Medulla oblongata (tissue), 1 donor: ENCODE data around the gene GNB1L.

ENCODE experiments used
- DNase-seq: peaks from one replicate; pipeline ENCODE4 v3.0.0-alpha.2; 2015; ENCODE audit errors: extremely low spot score

GNB1L gene

DNA sequence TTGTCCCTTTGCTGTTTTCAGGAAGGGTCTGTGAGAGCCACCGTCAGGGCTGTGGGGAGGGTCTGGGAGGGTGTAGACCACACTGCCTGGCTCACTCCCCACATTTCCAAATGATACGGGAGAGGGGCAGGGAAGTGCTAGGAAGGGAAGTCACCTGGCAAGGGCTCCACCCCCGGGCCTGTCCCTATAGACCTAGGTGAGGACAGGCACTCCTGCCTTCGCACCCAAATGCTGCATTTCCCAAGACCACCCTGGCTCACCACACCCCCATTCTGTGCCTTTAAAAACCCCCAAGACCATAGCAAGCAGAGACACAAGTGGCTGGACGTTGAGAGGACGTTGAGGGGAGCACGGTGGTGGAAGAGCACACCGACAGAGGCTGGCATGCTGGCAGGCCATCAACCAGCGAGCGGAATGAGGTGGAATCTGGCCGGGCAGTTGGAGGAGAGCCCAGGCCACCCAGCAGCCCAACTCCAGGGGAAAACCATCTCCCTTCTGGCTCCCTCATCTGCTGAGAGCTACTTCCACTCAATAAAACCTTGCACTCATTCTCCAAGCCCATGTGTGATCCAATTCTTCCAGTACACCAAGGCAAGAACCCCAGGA is 45.7 kb downstream of the GNB1L start:
- peak; percentile 24 for DNase-seq

GRCh38 chr22:19807914-19808872 is 46.5 kb downstream of the GNB1L start:
- DNase-seq = no peak

GRCh38 chr22:19807161-19807913 is 47.3 kb downstream of the GNB1L start:
- DNase-seq = no peak

DNA sequence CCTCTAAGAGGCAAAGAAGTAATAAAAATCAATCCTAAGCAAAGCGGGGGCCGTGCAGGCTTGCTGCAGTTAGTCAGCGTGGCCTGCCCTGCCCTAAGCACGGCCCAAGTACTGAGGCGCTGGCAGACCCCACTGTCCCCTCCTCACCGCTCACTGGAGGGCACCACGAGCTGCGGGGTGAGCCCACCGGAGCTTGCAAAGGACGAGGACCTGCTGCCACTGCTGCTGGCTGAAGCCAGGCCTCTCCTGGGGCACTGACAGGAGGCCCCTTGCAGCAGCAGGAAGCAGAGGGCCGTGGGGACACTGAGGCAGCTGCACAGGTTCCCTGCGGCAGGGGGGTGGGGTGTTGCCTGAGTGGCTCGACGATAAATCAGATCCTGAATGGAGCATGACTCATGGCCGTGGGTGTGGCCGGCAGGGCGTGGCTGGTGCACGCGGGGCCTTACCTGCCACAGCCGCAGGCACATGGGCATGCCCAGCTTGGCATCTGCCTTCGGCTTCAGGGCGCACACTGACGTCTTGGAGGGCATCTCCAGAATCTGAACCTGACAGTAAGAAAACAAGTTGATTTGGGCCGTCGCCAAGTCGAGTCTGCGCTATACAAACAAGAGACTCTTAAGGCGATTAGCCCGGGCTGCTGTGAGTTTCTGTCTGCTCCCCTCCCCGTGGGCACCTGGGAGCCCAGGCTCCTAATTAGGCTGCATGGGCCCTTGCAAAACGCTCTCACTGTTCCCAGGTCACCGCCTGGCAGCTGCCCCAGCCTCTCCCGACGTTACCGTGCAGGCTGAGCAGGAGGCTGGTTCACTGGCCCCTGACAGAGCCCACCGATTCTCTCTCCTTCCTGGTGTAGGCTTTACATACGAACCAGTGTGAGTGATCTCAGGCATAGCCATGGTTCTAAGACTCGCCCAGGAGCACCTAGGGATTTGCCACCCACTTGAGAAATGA is 48.2 kb downstream of the GNB1L start:
- no peak for DNase-seq

DNA sequence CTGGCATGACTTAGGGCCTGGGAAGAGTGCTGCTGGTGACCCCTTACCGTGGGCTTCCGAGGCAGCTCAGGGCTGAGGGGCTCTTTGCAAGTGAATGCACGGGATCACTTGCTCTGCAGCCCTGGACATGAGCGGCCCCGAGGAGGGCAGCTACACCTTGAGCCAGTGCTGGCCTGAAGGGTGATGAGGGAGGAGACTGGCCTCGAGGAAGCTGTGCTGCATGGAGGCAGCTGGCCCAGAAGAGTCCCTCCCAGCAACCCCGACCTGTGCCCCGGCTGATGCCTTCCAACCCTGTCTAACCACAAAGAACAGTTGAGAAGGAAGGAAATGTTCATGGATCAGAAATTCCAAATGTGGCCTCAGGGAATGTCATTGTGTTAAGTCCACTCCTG is 48.9 kb downstream of the GNB1L start:
- no peak for DNase-seq

GRCh38 chr22:19803736-19804267 is 50.9 kb downstream of the GNB1L start:
- no peak for DNase-seq

GRCh38 chr22:19802894-19803735 is 51.6 kb downstream of the GNB1L start:
- DNase-seq = no peak

DNA sequence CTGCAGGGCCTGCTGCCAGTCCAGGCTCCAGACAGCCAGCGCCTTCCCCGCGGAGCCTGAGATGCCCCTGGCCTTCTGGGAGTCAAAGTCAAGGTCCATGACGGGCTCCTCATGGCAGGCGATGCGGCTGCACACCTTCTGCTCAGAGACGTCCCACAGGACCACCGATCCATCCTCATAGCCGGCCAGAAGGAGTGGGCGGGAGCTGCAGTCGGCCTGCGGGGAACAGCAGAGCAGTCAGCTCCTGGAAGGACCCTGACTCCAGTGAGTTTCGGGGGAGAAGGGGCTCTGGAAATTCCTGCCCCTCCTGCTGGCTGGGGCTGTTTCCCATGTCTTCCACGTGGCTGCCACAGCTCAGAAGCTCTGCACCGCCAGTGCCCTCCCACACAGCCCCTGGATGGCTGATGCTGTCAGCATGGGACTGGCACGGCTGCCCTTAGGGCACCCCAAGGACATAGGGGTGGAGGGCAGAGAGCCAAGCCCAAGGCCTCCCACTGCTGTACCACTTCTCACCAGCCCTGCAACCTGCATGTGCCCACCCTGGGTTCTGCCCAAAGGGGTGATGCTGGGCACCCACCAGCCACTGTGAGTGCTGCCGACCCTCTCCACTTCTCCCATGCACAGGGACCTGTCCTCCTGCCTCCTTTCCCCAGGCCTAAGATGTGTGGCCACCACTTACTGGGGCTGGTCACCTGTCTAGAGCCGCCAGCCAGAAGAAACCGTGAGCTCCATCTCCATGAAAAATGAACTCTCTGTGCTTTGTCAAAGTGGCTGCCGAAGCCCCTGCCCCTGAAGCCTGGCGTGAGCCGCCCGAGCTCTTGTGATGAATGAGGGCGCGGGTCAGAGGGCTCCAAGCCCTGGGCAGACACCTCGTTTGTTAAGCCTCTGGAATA is 52.4 kb downstream of the GNB1L start:
- no peak for DNase-seq

GRCh38 chr22:19801340-19802000 is 53.2 kb downstream of the GNB1L start:
- no peak for DNase-seq

DNA sequence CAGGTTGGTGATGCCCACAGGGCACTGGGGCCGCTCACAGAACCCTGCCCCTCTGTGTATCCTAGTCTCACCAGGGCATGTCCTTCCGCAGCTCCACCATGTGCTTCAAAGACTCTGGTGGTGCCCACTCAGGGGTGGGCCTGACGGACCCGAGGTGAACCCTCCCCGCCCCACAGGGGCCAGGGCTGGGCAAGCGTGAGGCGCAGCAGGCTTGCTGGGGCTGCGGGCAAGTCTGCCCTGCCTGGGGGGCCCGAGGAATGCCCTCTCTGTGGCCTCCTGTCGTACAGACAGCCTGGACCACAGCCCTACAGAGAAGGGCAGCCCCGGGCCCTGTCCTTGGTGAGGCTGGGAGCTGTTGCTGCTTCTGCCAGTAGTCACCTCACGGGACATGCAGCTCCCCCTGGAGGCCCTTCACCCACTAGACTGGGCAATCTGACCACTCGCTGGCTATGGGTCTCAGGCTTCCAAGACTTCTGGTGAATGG is 53.9 kb downstream of the GNB1L start:
- no peak for DNase-seq

DNA sequence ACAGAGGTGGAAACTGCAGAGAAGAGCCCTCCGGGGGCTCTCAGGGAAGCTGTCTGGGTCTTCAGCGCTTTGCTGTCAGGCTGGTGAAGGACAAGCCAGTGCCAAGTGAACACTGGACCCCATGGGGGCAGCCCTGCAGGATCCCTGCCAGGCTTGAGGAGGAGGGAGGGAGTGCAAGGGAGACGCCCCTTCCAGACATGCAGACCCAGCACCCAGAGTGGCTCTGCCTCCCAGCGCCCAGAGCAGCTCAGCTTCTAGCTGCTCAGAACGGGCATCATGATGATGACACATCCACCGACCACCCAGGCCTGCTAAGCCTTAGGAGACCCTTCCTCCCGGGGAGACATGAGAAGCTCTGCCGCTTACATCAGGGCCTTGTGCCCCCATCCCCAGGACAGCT is 54.4 kb downstream of the GNB1L start:
- DNase-seq = no peak

DNA sequence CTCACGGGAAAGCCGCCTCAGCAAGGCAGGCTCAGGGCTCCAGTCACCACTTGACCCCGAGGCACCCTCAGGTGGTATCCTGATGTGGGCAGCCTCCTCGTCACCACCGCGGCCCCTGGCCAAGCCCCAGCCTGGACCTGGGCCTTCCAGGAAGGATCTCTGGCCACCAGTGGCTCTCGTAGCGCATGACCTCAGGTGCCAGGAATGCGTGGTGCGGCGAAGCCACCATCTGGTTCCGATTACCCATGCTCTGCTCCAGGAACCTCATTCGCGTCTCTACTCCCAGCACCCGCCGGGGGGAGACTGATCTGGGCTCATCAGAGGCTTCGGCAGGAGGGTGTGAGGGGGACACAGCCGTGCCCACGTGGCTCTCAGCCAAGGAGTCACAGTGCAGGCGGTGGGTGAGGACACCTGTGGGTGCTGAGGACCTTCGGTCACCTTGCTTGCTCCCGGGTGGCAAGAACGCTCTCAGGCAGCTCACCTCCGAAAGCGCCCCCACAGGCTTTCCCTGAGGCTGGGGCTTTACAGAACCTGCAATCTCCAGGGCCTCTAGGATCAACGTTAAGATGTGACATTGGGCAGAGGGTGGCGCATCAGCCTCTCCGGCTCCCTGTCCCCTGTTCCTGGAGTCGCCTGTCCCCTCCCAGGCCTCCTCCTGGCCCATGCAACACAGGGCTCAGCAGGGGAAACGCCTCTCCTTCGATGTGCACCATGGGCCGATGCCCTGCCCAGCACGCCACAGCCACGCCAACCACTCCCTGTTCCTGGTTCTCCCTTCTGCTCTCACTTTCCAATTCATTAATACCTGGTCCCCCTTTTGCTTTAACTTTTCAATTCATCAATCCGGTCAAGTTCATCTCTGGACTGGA is 55.1 kb downstream of the GNB1L start:
- no peak for DNase-seq

- no peak for DNase-seq
These were observed 55.8 kb downstream of the GNB1L start for GRCh38 chr22:19798891-19799293.

DNA sequence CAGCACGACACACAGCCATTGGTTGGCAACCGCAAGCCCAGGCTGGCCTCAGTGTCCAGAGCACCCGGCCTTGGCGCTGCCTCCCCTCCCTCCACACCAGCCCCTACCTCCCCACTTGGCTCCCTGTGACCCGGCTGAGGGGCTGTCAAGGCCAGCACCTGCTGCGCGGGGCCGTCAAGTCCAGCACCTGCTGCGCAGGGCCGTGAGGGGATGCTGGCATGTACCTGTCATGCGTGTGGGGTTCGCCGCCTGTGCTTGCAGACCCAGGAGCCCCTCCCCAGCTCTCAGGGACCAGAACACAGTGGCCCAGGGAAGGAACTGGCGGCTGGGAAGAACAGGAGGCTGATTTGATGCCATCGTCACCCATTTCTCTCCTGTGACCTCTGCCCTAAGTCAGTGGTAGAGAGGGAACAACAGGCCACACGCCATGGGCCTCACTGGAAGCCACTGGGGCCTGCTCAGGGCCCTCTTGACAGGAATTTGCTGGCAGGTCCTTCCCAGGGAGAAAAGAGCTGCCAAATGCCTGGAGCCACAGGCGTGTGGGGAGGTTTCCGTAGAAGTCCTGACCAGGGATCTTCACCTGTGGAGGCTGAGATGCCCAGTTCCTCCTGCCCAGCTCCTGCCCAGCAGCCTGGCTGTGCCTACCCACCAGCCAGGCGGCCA is 56.5 kb downstream of the GNB1L start:
- DNase-seq = no peak

DNA sequence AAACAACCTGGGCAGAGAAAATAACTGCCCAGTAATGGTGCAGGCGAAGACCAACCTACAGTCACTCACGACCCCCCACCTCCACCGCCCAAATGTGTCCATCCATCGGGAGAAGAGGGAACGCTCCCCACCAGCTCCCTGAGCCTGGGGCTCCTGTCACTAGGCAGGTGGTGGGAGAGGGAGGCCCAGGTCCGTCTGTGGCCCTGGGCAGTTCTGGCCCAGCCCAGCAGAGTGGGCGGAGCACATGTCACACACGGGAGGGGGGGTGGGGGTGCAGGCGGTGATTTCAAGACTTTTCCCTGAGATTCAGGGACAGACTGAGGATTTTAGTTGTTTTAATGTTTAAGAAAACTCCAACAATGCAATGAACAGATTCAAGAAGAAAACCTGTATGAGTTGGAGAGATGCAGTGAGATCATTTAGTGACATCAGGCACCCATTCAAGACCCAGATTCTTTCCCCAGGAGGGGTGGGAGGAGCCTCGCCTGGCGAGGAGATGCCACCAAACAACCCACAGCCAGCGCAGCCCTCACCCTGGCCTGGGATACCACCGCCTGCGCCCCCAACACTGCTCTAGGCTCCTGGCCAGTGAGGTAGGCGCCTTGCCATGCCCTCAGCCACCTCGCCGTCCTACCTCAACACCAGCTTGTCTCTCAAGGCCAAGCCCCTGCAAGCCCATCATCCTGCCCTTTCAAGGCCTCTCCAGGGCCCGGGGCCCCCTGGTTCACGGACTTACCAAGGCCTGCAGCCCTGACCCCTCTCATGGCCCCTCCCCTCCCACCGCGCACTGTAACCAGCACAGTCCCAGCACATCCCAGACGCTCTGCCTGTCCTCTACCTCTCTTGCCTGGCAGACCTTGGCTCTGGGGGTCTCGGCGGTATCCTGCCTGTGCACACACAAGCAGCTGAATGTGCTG is 57.3 kb downstream of the GNB1L start:
- DNase-seq = no peak

- no peak for DNase-seq
These were observed 58.5 kb downstream of the GNB1L start for GRCh38 chr22:19796160-19796559.
